ENCODE results near the gene AOPEP.

Gene AOPEP

GRCh38 chr9:94786586-94786985, 60.1 kb downstream of the AOPEP start:
- no peak for TF ChIP-seq NFIC (IDR thresholded peaks at IDR 0.05)
- no peak for TF ChIP-seq REST (IDR thresholded peaks at IDR 0.05; ENCODE audit: low read depth)
- no peak for TF ChIP-seq RAD21 (IDR thresholded peaks at IDR 0.05; ENCODE audit: low read depth)
- TF ChIP-seq ZBTB7A (IDR thresholded peaks at IDR 0.05; ENCODE audit: low read depth), result no peak

GRCh38 chr9:94787266-94787665, 60.8 kb downstream of the AOPEP start:
- TF ChIP-seq EP300 (IDR thresholded peaks at IDR 0.05; ENCODE audit: borderline replicate concordance) (no peak), ZBTB7A (IDR thresholded peaks at IDR 0.05; ENCODE audit: low read depth) (no peak), USF1 (IDR thresholded peaks at IDR 0.05) (no peak), CEBPB (IDR thresholded peaks at IDR 0.05) (no peak), CREB1 (IDR thresholded peaks at IDR 0.05; ENCODE audit: low read depth) (no peak), TEAD4 (IDR thresholded peaks at IDR 0.05) (no peak), MAX (IDR thresholded peaks at IDR 0.05) (no peak), TAF1 (IDR thresholded peaks at IDR 0.05; ENCODE audit: low read depth) (no peak), FOXM1 (IDR thresholded peaks at IDR 0.05; ENCODE audit: borderline replicate concordance, low read depth) (no peak)

- TF ChIP-seq TEAD4 (IDR thresholded peaks at IDR 0.05) (no peak), YY1 (IDR thresholded peaks at IDR 0.05; ENCODE audit: low read depth) (no peak), TCF12 (IDR thresholded peaks at IDR 0.05; ENCODE audit: low read depth) (no peak), USF1 (IDR thresholded peaks at IDR 0.05) (no peak), TAF1 (IDR thresholded peaks at IDR 0.05; ENCODE audit: low read depth) (no peak)
Measured at GRCh38 chr9:94788570-94789105, 62.1 kb downstream of the AOPEP start.

GRCh38 chr9:94791435-94791834, 64.9 kb downstream of the AOPEP start:
- no peak for TF ChIP-seq EP300 (IDR thresholded peaks at IDR 0.05; ENCODE audit: borderline replicate concordance)
- TF ChIP-seq CREB1 (IDR thresholded peaks at IDR 0.05; ENCODE audit: low read depth), result no peak
- TF ChIP-seq REST (IDR thresholded peaks at IDR 0.05; ENCODE audit: low read depth), result no peak

- TF ChIP-seq EGR1 (IDR thresholded peaks at IDR 0.05) (no peak), USF1 (IDR thresholded peaks at IDR 0.05) (no peak), YY1 (IDR thresholded peaks at IDR 0.05; ENCODE audit: low read depth) (no peak), FOXM1 (IDR thresholded peaks at IDR 0.05; ENCODE audit: borderline replicate concordance, low read depth) (no peak), REST (IDR thresholded peaks at IDR 0.05; ENCODE audit: low read depth) (no peak), TEAD4 (IDR thresholded peaks at IDR 0.05) (no peak), MAX (IDR thresholded peaks at IDR 0.05) (no peak), CREB1 (IDR thresholded peaks at IDR 0.05; ENCODE audit: low read depth) (no peak), EP300 (IDR thresholded peaks at IDR 0.05; ENCODE audit: borderline replicate concordance) (no peak), NFIC (IDR thresholded peaks at IDR 0.05) (no peak), ZBTB7A (IDR thresholded peaks at IDR 0.05; ENCODE audit: low read depth) (no peak), CEBPB (IDR thresholded peaks at IDR 0.05) (no peak), RAD21 (IDR thresholded peaks at IDR 0.05; ENCODE audit: low read depth) (no peak), TAF1 (IDR thresholded peaks at IDR 0.05; ENCODE audit: low read depth) (no peak), TCF12 (IDR thresholded peaks at IDR 0.05; ENCODE audit: low read depth) (no peak)
Measured at GRCh38 chr9:94792511-94792910, 66.0 kb downstream of the AOPEP start.
